ENCODE data around the gene ATG13.
A peak's percentile ranks its signal among the peaks of the same experiment; 100 is the strongest.

Gene ATG13

DNA sequence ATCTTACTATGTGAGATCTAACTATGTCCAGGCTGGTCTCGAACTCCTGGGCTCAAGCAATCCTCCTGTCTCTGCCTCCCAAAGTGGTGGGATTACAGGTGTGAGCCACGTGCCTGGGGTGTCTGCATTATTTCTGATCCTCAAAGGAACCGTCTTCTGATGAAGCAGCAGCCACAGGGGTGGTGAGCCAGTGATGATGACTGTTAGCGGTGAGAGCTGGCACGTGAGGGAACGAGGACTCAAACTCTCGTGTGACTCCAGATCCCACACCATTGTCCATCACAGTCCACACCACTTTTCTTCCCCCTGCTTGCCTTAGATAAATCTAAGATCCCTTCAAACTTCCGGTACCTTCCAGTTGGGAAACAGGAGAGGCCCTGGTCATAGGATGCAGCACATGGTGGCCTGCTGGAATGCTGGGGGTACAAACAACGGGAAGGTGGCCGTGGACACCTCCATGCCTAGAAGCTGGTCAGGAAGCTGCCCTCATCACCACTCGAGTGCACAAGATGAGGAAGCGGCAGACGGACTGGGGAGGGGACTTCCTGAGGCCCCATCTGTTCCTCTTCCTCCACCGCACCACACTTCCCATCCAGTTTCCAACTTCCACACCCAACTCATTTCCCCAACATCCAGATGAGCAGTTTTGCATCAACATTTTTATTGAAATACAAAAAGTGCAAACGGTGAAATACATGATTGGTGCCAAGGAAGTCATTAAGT lies 59.2 kb downstream of the ATG13 start:
- no peak for DNase-seq (ENCODE audit: low spot score)

DNA sequence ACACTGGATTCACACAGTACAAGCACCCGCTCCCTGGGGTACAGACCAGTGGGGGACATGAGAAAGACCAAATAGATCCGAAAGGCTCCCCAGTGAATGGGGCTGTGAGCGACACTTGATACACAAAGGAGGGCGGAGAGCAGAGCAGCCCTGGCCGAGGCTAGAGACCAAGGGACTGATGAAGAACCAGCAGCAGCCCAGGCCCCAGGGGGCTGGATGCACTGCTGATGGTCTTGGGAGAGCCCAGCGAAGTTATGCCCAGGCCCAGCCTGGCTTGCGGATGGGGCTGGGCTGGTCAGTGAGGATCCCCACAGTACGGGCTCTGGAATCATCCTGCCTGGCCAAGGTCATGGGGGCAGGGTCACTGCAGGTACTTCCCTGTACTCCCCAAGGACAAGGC lies 59.8 kb downstream of the ATG13 start:
- no peak for DNase-seq (ENCODE audit: low spot score)

DNA sequence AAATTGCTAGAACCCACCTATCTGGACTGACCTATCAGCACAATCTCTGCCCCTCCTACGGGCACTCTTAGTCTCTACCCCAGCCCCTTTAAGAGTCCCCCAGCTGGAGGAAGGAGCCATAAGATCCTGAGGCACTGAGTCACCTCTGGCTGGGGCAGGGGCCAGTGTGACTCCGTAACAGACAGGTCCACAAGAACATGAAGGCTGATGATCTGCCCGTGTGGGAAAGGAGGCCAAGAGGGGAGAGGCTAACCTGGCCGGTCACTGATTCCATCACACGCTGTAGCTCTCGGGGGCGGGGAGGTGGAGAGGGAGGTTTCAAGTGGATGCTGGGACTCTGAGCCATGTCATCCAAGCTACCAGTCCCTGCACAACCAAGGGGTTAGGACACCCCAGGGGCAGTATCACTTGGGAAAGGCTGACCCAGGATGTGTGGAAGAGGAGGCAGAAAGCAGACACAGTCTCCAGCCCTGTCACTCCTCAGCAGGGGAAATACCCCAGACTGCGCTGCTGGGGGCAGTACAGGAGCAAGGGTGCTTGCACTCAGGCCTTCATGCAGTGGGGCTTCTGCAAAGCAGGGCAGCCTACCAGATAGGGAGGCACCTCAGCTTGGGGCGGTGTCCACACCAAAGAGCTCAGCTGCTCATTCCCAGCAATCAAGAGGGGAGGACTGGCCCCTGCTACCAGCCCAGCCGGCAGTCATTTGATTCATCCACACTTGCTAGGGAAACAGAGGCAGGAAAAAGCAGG lies 60.8 kb downstream of the ATG13 start:
- DNase-seq (ENCODE audit: low spot score): peak; percentile 40

DNA sequence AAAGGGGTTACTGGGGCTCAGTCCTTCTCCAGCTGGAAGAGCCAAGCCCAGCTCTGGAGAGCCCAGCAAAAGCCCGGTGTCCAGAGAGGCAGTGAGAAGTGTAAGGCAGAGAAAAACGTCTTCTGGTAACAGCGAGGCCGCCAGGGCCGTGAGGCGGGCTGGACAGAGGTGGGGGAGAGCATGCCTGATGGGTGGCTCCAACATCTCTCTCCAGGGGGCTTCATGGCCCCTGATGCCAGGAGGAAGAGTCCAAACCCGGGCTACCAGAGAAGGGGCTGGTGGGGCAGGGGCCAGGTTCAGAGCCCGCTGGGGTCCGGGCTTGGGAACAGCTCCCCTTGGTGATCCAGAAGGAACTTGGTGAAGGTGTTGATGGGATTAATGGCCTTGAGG lies 61.4 kb downstream of the ATG13 start:
- DNase-seq (ENCODE audit: low spot score): no peak

DNA sequence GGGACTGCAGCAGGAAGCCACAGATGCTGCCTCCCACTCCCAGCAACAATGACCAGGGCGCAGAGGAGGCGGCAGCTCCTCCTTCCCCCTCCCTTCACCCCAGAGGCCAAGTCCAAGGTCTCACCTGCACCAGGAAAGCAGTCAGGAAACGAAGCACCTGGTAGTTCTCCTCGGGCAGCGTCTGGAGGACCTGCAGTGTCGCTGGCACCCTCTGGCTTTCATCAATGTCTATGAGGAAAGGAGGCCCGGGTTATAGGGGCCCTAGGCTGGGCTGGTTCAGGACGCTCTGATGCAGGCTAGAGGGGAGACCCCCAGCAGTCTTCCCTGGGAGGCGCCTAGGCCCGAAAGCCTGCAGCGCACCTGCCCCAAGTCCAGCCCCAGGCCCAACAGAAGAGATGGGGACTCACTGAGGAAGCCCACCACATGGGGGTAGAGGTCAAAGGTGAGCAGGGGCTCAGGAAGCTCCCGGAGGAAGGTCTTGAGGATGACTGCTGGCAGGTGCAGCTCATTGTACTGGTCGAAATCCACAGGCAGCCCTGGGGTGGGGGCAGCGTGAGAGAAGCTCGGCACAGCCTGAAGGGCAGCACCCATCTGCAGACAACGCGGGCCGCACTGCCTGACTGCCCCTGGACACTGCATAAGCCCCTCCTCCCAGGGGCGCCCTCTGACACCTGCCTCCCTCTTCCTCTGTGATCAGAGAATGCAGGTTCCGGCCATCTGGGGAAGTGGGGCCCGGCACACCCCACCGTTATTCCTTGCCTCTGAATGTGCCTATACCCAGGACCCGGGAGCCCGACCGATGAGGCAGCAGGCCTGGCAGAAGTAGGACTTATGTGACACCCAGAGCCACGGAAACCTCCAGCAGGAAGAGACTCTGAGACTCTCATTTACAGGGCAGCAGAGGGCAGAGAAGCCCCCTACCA lies 62.1 kb downstream of the ATG13 start:
- DNase-seq (ENCODE audit: low spot score): no peak

DNA sequence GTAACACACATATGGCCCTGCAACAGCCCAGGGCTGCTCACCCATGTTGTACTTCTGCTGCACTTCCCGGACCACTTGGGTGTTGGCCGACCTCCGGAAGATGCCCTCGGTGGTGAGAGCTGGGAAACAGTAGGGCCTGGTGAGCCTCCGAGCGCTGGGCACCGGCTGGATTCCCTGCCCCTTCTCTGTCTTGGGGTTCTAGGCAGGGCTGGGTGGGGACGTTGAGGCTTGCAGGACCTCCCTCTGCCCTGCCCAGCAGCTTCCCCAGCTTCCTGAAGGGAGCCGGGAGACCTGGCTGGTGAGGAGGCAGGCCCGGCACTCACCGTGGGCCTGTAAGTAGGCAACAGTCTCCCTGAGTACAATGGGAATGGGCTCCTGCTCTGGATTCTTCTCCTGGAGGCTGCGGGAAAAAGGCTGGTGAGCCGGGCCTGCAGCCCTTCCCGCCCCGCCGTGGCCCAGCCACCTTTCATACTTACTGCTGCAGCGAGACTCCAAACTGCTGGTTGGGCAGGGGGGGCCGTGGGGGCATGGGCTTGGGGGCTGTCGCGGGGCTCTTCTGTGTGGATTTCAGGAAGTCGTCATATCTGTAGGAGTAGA lies 62.9 kb downstream of the ATG13 start:
- DNase-seq (ENCODE audit: low spot score): no peak

DNA sequence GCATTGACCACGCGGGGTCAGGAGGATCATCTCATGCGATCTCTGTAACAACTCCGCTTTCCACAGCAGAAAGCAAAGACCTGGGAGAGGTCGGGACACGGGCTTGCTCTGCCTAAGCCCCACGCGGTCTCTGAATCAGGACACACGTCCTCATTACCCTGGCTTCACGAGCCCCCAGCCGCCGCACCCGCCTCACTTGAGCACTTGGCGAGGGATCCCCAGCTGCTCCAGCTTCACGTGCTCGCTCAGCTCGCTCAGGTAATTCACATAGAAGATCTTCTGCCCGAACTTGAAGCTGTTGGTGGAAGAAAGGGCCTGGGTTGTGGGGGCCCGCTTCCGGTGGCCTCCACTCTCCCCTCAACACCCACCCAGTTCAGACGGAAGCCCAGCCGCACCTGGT lies 63.5 kb downstream of the ATG13 start:
- no peak for DNase-seq (ENCODE audit: low spot score)

DNA sequence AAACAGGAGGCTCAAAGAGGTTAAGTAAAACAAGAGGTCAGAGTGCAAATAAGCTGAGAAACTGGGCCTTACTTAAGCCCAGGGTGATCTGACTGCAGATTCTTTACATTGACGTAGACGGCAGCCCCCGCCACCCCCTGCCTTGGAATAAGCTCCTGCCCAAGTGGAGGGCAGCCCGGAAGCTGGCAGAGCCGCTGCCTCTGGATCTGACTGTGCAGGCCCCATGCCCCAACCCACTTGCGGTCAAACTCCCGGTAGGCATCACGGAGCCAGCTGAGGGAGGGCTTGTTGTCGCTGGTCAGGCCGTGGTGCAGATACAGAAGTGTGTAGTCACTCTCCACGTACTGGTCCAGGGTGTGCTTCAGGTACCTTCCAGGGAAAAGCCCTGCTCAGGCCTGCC lies 64.5 kb downstream of the ATG13 start:
- no peak for DNase-seq (ENCODE audit: low spot score)

DNA sequence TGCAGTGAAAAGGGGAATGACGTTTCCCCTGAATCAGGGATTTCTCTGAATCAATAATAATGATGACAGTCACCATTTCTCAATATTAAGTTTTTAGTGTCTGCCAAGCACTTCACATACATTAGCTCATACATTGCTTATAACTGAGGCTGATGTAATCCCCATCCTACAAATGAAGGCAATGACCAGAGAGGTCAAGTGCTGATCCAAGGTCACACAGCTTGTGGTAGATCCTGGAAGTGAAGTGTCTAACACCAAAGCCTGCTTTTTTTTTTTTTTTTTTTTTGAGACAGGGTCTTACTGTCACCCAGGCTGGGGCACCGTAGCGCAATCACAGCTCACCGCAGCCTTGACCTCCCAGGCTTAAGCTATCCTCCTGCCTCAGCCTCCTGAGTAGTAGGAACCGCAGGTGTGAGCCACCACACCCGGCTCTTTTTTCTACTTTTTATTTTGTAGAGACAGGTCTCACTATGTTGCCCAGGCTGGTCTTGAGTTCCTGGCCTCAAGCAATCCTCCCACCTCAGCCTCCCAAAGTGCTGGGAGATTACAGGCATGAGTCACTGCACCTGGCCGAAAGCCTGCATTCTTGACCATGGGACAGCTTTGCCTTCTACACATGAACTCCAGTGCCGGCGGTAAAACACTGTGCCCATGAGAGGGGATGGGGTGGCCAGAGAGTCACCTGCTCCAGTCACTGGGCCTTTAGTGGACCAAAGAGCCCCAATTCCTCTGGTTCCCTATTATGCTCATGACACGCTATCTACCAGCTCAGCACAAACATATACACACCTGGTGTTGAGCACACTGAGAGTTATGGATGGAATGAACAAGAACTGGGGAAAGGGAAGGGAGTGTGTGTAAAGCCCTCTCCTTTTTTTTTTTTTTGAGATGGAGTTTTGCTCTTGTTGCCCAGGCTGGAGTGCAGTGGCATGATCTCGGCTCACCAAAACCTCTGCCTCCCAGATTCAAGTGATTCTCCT lies 65.7 kb downstream of the ATG13 start:
- DNase-seq (ENCODE audit: low spot score): no peak

DNA sequence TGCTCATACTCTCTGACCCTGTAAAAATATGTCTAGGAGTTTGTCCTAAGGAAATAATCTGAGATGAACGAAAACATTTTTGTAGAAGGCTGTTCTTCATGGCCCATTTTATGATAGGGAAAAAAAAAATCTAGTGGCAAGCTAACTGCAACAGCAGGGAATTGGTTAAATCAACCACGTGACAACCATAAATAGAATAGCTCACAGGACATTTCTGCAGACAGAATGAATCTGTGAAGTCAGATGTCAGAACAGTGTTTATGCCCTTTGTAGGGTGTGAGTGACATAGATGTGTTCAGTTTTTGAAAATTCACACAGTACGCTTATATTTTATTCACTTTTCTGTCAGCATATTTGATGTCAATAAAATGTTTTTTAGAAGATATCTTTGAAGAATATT lies 67.0 kb downstream of the ATG13 start:
- no peak for DNase-seq (ENCODE audit: low spot score)

DNA sequence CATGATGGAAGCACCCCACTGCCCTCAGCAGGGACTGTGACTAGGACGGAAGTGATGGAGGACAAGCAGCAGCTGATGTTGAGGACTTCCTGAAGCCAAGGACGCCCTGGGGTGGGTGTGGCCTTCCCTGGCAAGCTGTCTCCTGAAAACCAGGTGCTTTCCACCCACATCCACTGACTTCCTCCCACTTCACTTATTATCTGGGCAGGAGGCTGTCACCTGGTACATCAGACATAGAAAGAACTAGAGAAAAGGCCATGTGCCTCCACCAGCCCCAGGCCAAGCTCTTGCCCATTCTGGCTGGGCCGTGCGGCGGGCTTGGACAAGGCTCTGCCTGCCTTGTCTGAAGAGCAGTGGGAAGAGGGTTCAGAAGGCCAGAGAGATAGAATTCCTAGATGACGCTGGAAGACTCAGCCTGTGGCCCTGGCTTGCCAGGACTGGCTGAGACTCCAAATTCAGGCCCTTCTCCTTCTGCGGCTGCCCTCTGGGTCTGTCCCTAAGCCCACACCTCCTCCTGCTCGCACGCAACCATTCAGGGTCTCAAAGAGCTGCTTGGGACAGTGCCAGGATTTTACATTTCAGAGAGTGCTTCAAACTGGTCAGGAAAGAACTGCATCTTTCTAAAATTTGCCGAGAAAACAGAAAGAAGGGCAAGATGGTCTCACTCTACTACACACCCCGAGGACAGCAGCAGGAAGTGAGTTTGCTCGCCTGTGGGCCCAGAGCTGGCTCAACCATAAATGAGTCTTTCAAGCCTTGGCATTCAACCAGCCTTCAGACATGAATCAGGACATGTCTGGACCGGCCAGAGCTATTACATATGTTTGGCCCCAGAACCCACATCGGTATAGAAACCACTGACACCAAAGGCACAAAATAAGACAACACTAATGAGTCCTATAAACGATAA lies 69.8 kb downstream of the ATG13 start:
- DNase-seq (ENCODE audit: low spot score): no peak

DNA sequence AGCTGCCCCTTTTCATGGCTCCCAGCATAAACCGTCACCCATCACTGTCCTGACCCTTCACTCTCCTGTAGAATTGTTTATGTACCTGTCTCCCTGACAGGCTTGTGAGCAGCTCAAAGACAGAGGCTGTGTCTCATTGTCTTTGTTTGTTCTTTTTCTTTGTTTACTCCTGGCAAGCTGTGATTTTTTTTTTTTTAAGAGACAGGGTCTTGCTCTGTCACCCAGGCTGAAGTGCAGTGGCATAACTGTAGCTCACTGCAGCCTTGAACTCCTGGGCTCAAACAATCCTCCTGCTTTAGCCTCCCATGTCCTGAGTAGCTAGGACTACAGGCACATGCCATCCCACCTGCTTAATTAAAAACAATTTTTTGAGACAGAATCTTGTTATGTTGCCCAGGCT lies 73.3 kb downstream of the ATG13 start:
- DNase-seq (ENCODE audit: low spot score): no peak

DNA sequence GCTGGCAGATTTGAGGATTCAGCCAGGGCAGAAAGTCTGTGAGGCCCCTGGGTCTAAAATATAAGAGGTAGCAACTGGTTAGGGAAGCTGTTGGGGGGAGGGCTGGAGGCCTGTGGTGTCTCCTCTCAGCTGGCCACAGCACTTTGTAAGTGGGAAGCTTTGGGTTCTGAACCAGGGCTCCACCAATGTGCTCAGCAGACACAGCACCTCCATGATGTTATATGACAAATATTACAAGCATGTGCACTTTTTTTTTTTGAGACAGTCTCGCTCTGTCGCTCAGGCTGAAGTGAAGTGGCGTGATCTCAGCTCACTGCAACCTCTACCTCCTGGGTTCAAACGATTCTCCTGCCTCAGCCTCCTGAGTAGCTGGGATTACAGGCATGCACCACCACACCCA lies 75.1 kb downstream of the ATG13 start:
- DNase-seq (ENCODE audit: low spot score): no peak

DNA sequence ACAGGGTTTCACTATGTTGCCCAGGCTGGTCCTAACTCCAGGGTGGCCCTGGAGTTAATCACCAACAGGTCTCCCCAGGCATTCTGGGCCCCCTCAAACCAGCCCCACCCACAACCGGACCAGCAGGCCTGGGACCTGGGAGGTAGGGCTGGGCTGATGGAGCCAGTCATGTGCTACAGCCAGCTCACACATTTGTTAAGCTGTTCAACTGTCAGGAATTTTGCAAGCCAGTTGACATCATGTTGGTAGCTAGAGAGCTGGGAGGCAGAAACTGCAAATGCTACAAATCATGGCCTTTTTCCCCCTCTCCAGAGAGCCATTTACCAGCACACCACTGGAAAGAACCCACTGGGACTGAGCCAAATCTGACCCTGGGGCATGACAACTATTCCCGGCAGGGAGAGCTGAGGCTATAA lies 76.3 kb downstream of the ATG13 start:
- no peak for DNase-seq (ENCODE audit: low spot score)

DNA sequence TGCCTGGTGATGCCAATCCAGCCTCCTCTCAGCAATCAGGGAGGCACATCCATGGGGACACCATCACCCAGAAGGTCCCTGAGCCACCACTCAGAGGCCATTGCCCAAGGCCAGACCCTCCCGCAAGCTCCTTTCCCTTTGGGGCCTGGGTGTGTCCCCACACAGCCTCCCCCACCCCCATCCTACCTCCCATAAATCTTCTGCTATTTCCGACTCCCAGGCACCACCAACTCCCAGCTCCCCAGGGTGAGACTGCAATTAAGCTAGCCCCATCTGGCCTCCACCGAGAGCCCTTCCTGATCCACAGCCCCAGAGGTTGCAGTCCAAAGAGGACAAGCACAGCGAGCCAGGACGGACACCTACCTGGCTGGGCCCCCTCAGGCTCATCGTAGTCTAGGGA lies 76.7 kb downstream of the ATG13 start:
- DNase-seq (ENCODE audit: low spot score): no peak

DNA sequence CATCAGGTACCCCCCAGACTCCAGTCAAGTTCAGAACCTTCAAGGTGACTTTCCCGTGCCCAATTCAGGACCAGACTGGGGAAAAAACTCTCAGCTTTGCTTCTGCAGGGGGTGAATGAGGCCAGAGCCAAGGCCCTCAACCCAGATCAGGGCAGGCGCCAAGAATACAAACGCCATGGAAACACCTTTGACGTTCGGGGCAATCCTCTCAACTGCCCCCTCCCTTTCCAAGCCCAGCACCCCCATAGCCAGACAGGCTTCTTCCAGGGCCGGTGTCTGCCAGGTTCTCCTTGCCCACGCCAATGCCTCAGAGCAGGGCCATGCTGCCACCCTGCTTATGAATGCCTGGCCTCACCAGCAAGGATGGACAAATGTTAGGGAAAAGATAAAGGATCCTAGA lies 77.3 kb downstream of the ATG13 start:
- no peak for DNase-seq (ENCODE audit: low spot score)

DNA sequence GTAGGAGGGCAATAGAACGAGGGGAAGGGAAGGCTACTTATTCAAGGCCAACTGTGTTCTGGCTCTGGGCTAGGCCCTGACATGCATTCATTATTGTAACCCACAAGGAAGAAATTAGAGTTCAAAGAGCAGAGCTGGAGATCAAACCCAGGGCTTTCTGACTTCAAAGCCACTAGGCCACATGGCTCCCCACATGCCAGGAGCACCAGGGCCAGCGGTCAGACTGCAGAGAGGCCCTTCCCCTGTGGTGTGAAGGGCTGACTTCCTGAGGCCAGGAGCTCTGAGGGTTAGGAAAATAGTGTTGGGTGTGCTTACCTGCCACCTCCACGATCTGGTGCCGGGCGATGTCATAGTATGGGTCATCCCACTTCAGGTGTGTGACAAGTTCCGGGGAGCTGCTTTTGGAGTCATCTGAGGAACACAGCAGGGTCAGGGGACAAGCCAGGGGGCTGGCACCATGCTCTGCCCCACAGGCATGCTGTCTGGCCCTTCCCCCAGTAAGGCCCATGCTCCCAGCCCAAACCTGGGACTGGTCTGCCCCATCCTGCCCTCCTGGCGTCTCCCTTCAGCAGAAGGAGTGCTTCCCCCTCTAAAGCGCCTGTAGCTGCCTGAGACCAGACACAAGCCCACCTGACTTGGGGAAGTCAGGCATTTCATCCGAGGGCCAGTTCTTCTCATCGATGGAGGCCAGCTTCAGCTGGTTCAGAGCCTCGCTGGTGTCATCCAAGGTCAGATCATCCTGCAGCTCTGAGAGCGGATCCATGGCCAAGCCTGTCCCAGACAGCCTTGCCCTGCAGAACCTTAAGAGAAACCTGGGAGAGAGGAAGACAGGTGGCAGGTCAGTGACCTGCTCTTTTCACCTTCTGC lies 78.2 kb downstream of the ATG13 start:
- DNase-seq (ENCODE audit: low spot score): no peak

DNA sequence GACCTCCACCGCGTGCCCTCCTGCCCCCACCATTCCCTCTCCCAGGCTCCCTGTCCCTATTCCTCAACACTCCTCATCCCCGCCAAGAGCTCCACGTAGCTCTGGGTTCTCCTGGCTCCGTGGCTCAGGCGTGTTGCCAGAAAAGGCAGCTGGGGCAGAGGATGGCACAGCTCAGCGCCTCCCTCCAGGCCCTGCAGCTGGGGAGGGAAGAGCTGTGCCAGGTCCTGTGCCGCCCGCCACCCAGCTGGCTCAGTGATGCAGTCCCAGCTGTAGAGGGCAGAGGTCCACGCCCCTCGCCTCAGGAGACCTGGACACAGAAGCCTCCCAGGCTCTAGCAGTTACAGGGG lies 78.8 kb downstream of the ATG13 start:
- no peak for DNase-seq (ENCODE audit: low spot score)

DNA sequence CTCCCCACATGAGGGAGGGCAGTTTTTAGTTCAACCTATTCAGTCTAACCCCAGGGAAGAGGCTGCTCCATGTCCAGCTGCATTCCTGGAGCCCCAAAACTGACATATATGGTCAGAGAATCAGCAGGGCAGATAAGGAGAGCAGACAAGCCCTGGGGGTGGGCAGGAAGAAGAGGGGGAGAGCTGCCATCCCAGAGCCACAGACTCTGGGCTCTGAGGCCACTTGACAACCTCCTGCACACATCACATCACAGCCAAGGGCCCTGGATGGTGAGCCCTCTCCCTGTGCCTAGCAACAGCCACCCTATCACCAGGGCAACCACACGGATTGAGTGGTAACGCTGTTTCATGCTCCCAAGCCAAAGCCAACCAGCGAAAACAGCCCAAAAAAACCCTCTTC lies 80.0 kb downstream of the ATG13 start:
- no peak for DNase-seq (ENCODE audit: low spot score)
